Right cardiac atrium (tissue), 5 donors: ENCODE data around the gene SLX9. TPM values are rescaled to one million over a fixed set of nuclear protein-coding genes. Genes with fewer than 3 reads are reported as not detected.

ENCODE experiments used
- ATAC-seq, 2 donors: fragments of 200-7000 bp; cut with Tn5 transposase; one replicate each; pipeline versions ENCODE4 v1.8.0 to v1.9.1; 2020; ENCODE audit warnings: moderate library complexity in 2 of 2, mild to moderate bottlenecking in 1 of 2
- DNase-seq, 3 donors: peaks; one replicate each; pipeline ENCODE4 v3.0.0-alpha.2; 2020
- H3K27ac ChIP-seq: one replicate; pipeline ENCODE4 v1.5.1; 2013; ENCODE audit warnings: mild to moderate bottlenecking, low read length, control low read depth, moderate library complexity
- H3K27me3 ChIP-seq: one replicate; pipeline ENCODE4 v1.6.1; 2013; ENCODE audit not compliant: control insufficient read depth, insufficient read depth
- H3K4me1 ChIP-seq: one replicate; pipeline ENCODE4 v1.6.1; 2013; ENCODE audit warnings: low read length; ENCODE audit not compliant: control insufficient read depth, insufficient read depth
- H3K4me3 ChIP-seq: one replicate; pipeline ENCODE4 v1.5.1; 2013; ENCODE audit warnings: low read length, control low read depth
- H3K9me3 ChIP-seq: one replicate; pipeline ENCODE4 v1.6.1; 2013; ENCODE audit warnings: low read length; ENCODE audit not compliant: control insufficient read depth
- WGBS: extraction: QIAGEN DNeasy Blood & Tissue Kit; methylation state at CpG from one replicate; pipeline ENCODE4 v1.1.7; 2013; 5-methylcytosine and 5-hydroxymethylcytosine counted together
- intact Hi-C, 4 donors: fragments of 100-400 bp; cut with DNase I; formaldehyde crosslinking; loops; one replicate each; pipeline versions ENCODE4 v1.11.0 to v1.14.0; 2022 to 2023
- polyA plus RNA-seq: library from polyadenylated mRNA; stranded (reverse); fragments of 200-250 nt; gene quantifications from one replicate; pipeline ENCODE4 v1.2.3, GENCODE V29; 2013
- total RNA-seq, 4 donors: library from RNA; stranded (reverse); fragmentation: NEBNext Ultra II Directional; extraction: Animal tissue kit (Norgen Biotek cat#: 25700); gene quantifications; one replicate each; pipeline ENCODE4 v1.2.1, GENCODE V29; 2021
- donor health status: healthy with polysubstance abuse.
- donor health status: DM: no; HTN: yes; CAD: no.
- donor health status: DM: no; HTN: no; CAD: no.
- donor health status: DM: no; HTN: yes; CAD: no; lungs with severe emphysema.
- donor health status: DM: yes; HTN: yes; CAD: no.

SLX9 gene
- total and polyA plus RNA-seq, 5 donors = 19.2 to 26.5 (median 25.1) TPM

DNA sequence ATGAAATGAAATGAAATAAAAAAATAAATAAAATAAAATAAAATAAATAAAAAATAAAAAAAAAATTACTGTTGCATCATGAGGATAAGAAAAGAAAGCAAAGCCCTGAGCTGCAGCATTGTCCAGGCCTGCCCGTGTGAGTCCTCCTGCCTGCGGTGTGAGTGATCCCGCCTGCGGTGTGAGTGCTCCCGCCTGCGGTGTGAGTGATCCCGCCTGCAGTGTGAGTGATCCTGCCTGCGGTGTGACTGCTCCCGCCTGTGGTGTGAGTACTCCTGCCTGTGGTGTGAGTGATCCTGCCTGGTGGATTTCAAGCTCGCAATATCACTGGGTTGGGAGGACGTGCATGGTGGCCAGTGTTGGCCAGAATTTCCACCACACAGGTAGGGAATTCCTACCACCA is 44.0 kb upstream of the SLX9 start:
- DNase-seq = no peak

DNA sequence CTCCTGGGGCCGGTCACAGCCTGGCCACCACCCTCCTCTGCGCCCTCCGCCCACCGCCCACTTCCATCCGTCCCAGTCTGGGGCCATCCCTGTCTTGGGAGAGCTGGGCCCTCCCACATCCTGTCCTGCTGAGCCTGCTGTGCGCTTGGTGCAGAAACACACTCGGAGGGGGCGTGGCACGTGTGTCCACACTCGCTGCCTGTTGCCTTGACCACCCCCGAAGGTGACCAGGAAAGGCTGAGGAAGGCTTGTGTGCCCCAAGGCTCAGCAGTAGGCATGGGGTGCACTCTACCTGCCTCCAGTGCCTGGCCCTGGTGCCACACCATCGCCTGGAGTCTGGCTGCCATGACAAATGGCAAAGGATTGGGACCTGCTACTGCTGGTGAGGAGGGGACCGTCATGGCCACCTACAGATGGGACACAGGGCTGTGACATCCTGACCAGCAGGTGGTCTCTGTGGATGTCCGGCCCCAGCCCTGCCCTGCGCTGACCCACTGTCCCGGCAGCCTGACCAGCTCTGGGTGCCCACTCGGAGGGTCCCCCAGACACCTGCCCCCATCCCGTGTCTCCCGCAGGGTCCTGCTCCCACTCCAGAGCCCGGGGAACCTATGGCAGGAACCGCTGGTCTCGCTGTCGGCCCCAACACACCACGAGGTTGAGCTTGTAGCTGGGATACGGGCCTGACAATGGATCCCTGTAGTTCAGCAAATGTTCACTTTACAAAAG is 43.1 kb upstream of the SLX9 start:
- Histone ChIP-seq H3K4me1 (no peaks in the 10 kb centered on the region), H3K27me3 (no peaks in the 10 kb centered on the region), H3K27ac (no peak overlapping the region), H3K9me3 (no peaks in the 10 kb centered on the region), H3K4me3 (no peak overlapping the region)
- 77% methylated on average over 25 of the region's 25 CpGs for WGBS
- peak; percentile 11 to 44 (median 32) for DNase-seq
- no peak for ATAC-seq
- intact Hi-C loops = no loop called here

More for the DNA sequence above, 44.0 kb upstream of the SLX9 start:
- WGBS = 88% methylated on average over 11 of the region's 11 CpGs
- Histone ChIP-seq H3K9me3 (no peaks in the 10 kb centered on the region), H3K27ac (no peak overlapping the region), H3K4me1 (no peaks in the 10 kb centered on the region), H3K4me3 (no peak overlapping the region), H3K27me3 (no peaks in the 10 kb centered on the region)
- no peak for ATAC-seq
- intact Hi-C loops = no loop called here

DNA sequence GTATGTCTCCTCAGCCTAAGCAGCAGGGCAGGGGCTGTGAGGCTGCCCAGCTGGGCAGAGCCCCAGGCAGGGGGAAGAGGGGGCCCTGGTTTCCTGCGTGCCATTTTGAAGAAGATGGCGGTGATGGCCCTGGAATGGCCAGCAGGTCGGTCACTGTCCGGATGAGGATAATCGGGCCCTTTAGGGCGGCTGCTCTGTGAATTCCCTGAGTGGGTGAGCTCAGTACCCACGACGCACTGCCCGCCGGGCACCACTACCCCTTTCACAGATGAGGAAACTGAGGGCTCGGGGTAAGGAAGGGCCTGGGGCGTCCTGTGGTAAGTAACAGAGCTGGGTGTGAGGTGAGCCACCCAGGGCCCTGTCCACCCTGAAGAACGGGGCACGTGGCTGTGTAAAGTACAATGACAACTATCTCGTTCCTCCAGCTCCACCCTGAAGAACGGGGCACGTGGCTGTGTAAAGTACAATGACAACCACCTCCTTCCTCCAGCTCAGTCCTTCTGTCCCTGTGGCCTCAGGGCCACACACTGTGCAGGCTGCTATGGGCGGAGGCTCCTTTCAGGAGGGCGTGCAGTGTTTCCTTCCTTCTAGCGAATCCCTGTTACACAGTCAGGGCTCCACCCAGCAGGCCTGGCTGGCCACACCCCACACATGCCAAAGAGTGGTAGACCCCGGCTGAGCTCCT is 42.4 kb upstream of the SLX9 start:
- H3K4me1 ChIP-seq = no peaks in the 10 kb centered on the region
- DNase-seq = peak; percentile 42 to 80 (median 69)
- WGBS = 76% methylated on average over 21 of the region's 21 CpGs

DNA sequence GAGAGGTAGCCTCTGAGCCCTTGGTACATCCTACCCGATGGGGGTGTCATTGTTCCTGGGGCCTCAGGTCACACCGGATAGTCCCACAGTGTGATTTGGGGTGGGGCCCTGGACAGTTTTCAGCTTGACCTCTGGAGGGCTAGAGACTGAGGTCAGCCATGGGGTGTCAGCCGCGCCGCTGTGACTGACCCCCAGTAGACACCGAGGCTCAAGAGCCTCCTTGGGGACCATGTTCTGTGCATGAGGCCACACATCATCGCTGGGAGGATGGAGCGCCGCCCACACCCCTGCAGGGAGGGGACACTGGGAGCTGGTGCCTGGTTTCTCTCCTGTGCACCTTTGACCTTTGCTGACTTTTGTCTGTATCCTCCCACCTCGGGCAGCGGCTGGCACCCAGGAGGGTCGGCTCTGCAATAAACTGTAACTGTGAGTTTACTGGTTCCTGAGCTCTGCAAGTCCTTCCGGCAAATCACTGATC is 41.8 kb upstream of the SLX9 start:
- H3K4me3 ChIP-seq = no peak overlapping the region
- peak in 2 of 3 donors; percentile 10 to 40 for DNase-seq
- no peaks in the 10 kb centered on the region for H3K4me1 ChIP-seq
- 68% methylated on average over 13 of the region's 13 CpGs for WGBS
- H3K27ac ChIP-seq = no peak overlapping the region
- intact Hi-C loops = no loop called here
- H3K9me3 ChIP-seq = no peaks in the 10 kb centered on the region
- H3K27me3 ChIP-seq = no peaks in the 10 kb centered on the region
- no peak for ATAC-seq

More for the DNA sequence above, 42.4 kb upstream of the SLX9 start:
- H3K27me3 ChIP-seq = no peaks in the 10 kb centered on the region
- no peak overlapping the region for H3K4me3 ChIP-seq
- H3K9me3 ChIP-seq = no peaks in the 10 kb centered on the region
- ATAC-seq = peak; percentile 58 to 65
- no peak overlapping the region for H3K27ac ChIP-seq
- intact Hi-C loops = no loop called here

DNA sequence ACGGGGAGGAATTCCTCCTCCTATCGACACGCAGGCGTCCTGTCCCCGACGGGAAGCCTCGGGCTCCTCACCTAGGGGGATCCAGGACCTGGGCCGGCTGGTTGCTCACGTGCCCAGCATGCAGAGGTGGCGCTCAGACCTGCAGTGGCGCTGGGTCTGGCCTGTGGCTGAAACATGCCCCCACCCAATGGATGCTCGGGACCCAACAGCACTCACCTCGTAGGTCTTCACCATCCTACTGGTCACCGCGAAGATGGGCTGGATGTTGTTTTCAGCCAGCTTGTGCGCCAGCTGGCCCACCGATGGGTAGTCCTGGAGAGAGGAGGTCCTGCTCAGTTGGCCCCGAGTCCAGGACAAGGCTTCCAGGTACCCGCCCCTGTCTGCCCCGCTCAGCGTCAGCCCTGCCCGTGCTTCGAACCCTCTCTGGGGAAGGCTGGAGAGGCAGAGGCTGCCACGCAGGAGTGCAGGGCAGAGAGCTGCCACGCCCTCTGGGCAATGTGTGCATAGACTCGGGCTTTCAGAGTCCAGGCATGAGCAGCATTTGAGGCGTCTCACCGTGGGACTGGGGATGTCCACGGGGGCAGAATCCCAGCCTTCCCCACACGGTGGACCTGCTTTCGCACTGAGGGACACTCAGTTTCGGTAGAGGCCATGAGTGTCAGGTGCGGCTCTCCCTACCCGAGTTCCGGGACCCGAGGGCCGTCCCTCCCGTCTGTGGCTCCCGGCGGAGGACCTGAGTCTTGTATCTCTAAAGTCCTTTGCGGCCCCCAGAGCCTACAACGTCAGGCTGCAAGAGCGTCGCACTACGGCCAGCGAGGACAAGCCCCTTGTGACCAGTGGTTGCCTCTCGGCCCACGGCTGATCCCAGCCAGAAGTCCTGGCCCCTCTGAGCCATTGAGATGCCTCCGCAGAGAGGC is 40.7 kb upstream of the SLX9 start:
- Histone ChIP-seq H3K4me3 (no peak overlapping the region), H3K27me3 (no peaks in the 10 kb centered on the region), H3K27ac (no peak overlapping the region), H3K9me3 (no peaks in the 10 kb centered on the region), H3K4me1 (no peaks in the 10 kb centered on the region)
- intact Hi-C loops = no loop called here
- peak; percentile 7 to 51 (median 38) for DNase-seq
- ATAC-seq = no peak
- 74% methylated on average over 49 of the region's 49 CpGs for WGBS

DNA sequence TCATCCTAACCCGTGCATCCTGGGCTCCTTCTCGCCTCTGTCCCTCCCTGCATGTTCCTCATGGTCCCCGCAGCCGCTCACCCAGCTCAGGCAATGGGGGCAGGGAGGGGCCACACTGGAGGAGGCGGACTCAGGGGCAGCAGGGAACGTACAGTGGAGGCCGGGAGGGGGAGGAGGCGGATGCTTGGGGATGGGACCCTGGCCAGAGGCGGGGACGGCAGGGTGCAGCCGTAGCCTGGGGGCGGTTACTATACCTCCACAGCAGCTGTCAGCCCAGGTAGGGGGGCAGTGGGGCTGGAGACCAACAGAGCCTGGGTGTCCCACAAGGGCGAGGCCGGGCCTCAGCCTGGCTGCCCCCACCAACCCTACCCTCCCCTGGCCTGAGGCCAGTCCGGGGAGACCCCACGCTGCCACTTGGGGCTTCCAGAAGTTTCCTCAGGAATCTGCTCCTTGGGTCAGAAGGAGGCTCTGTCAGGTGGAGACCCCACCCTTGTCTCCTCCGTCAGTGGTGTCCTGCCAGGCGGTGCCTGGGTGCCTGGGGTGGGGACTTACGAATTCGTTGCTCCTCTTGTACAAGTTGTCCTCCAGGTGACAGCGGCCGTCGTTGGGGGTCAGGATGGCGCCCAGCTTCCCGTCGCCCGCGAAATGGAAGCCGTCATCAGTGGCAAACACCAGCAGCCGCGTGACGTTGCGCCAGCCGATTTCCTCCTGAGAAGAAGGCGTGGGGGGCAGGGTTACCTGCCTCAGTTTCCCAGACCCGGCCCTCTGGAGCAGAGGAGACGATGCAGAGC is 39.9 kb upstream of the SLX9 start:
- Histone ChIP-seq H3K27ac (no peak overlapping the region), H3K27me3 (no peaks in the 10 kb centered on the region), H3K4me3 (no peak overlapping the region), H3K4me1 (no peaks in the 10 kb centered on the region), H3K9me3 (no peaks in the 10 kb centered on the region)
- WGBS = 81% methylated on average over 37 of the region's 37 CpGs
- intact Hi-C loops = no loop called here
- no peak for ATAC-seq
- peak; percentile 8 to 53 (median 44) for DNase-seq

DNA sequence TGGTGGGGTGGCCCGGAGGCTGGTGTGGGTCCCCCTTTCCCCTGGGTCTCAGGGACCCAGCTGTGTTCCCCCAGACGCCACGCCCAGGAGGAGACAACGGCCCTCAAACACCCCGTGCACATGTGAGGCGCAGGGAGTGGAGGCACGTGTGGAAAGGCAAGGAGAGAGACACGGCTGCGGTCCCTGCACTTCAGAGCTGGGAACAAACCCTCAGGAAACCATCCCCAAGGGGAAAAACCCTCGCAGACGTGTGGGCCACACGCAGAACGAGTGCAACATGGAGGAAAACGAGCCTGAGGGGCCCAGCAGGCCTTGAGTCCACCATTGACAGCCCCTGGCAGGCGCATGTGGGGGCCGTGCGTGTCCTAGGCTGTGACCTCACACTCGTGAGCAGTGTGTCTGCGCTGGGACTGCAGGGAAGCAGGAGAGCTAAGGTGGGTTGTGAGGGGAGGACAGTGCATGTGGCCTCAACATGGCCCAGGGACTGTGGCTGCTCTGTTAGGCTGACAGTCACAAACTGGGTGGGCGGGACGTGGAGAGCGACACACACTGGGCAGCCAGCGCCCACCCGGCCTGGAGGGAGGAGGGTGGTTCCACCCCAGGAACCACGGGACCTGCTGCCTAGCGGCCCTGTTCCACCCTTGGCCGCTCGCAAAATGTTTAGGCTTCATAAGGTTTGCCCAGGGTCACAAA is 39.1 kb upstream of the SLX9 start:
- Histone ChIP-seq H3K9me3 (no peaks in the 10 kb centered on the region), H3K27ac (no peak overlapping the region), H3K27me3 (no peaks in the 10 kb centered on the region), H3K4me1 (no peaks in the 10 kb centered on the region), H3K4me3 (no peak overlapping the region)
- DNase-seq (peak in 2 of 3 donors; percentile 5 to 32), ATAC-seq (no peak)
- intact Hi-C loops = no loop called here
- 81% methylated on average over 28 of the region's 28 CpGs for WGBS

DNA sequence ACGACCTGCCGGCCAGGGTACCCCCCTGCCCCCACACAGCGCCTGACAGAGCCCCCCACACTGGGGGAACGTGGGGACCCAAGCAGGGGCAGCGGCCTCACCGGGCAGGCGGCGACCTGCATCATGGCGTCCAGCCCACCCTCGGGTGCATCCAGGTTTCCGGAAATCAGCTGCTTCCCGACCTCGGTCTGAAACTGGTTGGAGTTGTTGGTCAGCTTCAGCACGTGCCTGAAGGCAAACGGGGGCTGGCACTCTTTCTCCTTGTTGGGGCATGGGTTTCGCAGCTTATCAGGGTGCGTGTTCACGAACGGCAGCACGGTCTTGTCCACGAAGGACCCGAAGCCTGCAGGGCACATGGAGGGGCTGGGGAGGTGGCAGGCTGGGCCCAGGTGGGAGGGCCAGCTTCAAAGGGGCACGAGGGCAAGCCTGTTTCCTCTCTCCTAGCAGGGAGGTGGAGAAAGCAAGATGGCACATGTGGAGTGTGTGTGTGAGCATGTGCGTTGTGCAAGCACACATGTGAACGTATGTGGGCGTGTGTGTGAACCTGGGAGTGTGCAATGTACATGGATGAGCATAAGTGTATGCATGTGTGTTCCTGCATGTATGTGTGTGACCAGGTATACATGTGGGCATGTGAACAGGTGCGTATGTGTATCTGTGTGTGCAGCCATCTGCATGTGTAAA is 38.3 kb upstream of the SLX9 start:
- DNase-seq = peak; percentile 4 to 50 (median 34)

DNA sequence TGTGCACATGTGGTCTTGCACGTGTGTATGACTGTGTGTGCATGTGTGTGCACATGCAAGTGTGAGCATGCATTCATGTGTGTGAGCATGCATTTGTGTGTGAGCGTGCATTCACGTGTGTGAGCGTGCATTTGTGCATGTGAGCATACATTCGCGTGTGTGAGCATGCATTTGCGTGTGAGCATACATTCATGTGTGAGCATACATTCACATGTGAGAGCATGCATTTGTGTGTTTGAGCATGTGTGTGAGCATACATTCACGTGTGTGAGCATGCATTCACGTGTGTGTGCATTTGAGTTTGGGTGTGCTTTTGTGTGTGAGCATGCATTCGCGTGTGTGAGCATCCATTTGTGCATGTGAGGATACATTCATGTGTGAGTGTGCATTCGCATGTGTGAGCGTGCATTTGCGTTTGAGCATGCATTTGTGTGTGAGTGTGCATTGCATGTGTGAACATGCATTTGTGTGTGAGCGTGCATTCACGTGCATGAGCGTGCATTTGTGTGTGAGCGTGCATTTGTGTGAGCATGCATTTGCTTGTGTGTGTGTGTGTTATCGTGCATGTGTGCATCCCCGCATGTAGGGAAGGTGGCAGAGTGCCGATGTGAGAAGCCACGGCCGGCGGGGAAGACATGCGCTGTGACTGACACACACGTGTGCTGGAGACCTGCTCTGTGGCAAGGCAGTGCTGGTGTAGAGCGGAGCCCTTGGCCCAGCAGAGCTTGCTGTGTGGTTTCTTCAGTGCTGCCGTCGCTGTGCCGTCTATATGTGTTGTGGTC is 37.4 kb upstream of the SLX9 start:
- H3K27me3 ChIP-seq = no peaks in the 10 kb centered on the region
- H3K27ac ChIP-seq = no peak overlapping the region
- WGBS = 91% methylated on average over 30 of the region's 30 CpGs
- H3K4me1 ChIP-seq = no peaks in the 10 kb centered on the region
- H3K4me3 ChIP-seq = no peak overlapping the region
- DNase-seq = peak; percentile 6 to 39 (median 21)
- no peak for ATAC-seq
- intact Hi-C loops = no loop called here
- no peaks in the 10 kb centered on the region for H3K9me3 ChIP-seq

More for the DNA sequence above, 38.3 kb upstream of the SLX9 start:
- Histone ChIP-seq H3K27ac (no peak overlapping the region), H3K4me3 (no peak overlapping the region), H3K27me3 (no peaks in the 10 kb centered on the region), H3K9me3 (no peaks in the 10 kb centered on the region), H3K4me1 (no peaks in the 10 kb centered on the region)
- WGBS = 80% methylated on average over 27 of the region's 27 CpGs
- intact Hi-C loops = no loop called here
- ATAC-seq = no peak
